GM23338 (cell line): Measurements from ENCODE around the gene HAPLN2.

Experiments
- CREB1 ChIP-seq: fragments of 250-450 bp; sonication (Bioruptor Pico); IDR thresholded peaks from 2 replicates; pipeline ENCODE4 v1.5.0; 2020; ENCODE audit warnings: low read depth, mild to moderate bottlenecking, moderate library complexity
- EZH2 ChIP-seq: fragments of 200-600 bp; sonication (generic); IDR thresholded peaks from one replicate; pipeline ENCODE4 v1.8.0; 2017; ENCODE audit warnings: antibody characterized with exemption, mild to moderate bottlenecking, low read depth; ENCODE audit not compliant: unreplicated experiment
- EZH2phosphoT487 ChIP-seq: fragments of 200-600 bp; sonication (generic); IDR thresholded peaks from one replicate; pipeline ENCODE4 v1.8.1; 2018; ENCODE audit warnings: antibody characterized with exemption; ENCODE audit not compliant: unreplicated experiment
- JUNB ChIP-seq: IDR thresholded peaks from one replicate; pipeline ENCODE4 v1.6.1; 2016; ENCODE audit warnings: antibody characterized with exemption; ENCODE audit not compliant: unreplicated experiment
- NANOG ChIP-seq: IDR thresholded peaks from 2 replicates; pipeline ENCODE4 v1.6.1; 2016; ENCODE audit warnings: antibody characterized with exemption, borderline replicate concordance
- POLR2AphosphoS5 ChIP-seq: IDR thresholded peaks from 2 replicates; pipeline ENCODE4 v1.6.1; 2016; ENCODE audit warnings: antibody characterized with exemption, low read depth
- ZNF114 ChIP-seq: fragments of 250-450 bp; sonication (Bioruptor Pico); IDR thresholded peaks from 2 replicates; pipeline ENCODE4 v1.5.0; 2020; ENCODE audit warnings: mild to moderate bottlenecking, moderate library complexity
- ZNF331 ChIP-seq: fragments of 250-450 bp; sonication (Bioruptor Pico); IDR thresholded peaks from 2 replicates; pipeline ENCODE4 v1.5.0; 2020; ENCODE audit warnings: low read depth, mild to moderate bottlenecking, moderate library complexity
- TF ChIP-seq, protein P1 (sequence below), 2 experiments: fragments of 200-600 bp in 1 of 2; sonication (generic) in 1 of 2; conservative IDR thresholded peaks; 2 replicates each; pipeline versions ENCODE4 v1.5.1 to v1.6.1; 2016 to 2017; ENCODE audit warnings: antibody characterized with exemption in 2 of 2, low read depth in 2 of 2, mild to moderate bottlenecking in 2 of 2, moderate library complexity in 1 of 2
- TF ChIP-seq, protein P2 (sequence below): IDR thresholded peaks from 2 replicates; pipeline ENCODE4 v1.6.1; 2016; ENCODE audit warnings: antibody characterized with exemption
- TF ChIP-seq, protein P3 (sequence below): IDR thresholded peaks from one replicate; pipeline ENCODE4 v1.6.1; 2018; ENCODE audit warnings: antibody characterized with exemption; ENCODE audit not compliant: unreplicated experiment

DNA sequence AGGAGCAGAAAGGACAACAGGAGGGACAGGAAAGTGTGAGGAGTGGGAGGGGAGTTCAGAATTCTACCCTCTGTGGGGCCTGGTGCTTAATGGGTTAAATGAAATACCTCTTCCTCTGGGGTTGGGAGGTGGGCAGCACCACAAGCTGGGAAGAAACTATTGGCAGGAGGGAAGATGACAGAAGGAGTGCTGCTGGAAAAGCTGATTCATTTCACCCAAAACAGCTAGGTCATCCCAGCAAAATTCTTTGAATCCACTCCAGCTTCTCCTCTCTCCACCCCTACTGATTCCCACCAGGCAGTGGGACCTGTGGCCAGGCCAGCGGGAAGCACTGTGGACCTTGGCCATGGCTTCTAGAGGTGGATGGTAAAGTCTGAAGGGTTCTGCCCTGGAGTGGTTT lies 35.5 kb downstream of the HAPLN2 start:
- TF ChIP-seq, protein P1, sequence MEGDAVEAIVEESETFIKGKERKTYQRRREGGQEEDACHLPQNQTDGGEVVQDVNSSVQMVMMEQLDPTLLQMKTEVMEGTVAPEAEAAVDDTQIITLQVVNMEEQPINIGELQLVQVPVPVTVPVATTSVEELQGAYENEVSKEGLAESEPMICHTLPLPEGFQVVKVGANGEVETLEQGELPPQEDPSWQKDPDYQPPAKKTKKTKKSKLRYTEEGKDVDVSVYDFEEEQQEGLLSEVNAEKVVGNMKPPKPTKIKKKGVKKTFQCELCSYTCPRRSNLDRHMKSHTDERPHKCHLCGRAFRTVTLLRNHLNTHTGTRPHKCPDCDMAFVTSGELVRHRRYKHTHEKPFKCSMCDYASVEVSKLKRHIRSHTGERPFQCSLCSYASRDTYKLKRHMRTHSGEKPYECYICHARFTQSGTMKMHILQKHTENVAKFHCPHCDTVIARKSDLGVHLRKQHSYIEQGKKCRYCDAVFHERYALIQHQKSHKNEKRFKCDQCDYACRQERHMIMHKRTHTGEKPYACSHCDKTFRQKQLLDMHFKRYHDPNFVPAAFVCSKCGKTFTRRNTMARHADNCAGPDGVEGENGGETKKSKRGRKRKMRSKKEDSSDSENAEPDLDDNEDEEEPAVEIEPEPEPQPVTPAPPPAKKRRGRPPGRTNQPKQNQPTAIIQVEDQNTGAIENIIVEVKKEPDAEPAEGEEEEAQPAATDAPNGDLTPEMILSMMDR (conservative IDR thresholded peaks at IDR 0.05; ENCODE audit: low read depth in 2 of 2), result no peak
- TF ChIP-seq ZNF331 (CRISPR knock-in tag) (no peak), CREB1 (CRISPR knock-in tag) (no peak), EZH2 (peak; percentile 22), POLR2AphosphoS5 (no peak), ZNF114 (CRISPR knock-in tag) (no peak), EZH2phosphoT487 (no peak), JUNB (no peak), NANOG (no peak)
- TF ChIP-seq, protein P2, sequence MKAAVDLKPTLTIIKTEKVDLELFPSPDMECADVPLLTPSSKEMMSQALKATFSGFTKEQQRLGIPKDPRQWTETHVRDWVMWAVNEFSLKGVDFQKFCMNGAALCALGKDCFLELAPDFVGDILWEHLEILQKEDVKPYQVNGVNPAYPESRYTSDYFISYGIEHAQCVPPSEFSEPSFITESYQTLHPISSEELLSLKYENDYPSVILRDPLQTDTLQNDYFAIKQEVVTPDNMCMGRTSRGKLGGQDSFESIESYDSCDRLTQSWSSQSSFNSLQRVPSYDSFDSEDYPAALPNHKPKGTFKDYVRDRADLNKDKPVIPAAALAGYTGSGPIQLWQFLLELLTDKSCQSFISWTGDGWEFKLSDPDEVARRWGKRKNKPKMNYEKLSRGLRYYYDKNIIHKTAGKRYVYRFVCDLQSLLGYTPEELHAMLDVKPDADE, result no peak
- TF ChIP-seq, protein P3, sequence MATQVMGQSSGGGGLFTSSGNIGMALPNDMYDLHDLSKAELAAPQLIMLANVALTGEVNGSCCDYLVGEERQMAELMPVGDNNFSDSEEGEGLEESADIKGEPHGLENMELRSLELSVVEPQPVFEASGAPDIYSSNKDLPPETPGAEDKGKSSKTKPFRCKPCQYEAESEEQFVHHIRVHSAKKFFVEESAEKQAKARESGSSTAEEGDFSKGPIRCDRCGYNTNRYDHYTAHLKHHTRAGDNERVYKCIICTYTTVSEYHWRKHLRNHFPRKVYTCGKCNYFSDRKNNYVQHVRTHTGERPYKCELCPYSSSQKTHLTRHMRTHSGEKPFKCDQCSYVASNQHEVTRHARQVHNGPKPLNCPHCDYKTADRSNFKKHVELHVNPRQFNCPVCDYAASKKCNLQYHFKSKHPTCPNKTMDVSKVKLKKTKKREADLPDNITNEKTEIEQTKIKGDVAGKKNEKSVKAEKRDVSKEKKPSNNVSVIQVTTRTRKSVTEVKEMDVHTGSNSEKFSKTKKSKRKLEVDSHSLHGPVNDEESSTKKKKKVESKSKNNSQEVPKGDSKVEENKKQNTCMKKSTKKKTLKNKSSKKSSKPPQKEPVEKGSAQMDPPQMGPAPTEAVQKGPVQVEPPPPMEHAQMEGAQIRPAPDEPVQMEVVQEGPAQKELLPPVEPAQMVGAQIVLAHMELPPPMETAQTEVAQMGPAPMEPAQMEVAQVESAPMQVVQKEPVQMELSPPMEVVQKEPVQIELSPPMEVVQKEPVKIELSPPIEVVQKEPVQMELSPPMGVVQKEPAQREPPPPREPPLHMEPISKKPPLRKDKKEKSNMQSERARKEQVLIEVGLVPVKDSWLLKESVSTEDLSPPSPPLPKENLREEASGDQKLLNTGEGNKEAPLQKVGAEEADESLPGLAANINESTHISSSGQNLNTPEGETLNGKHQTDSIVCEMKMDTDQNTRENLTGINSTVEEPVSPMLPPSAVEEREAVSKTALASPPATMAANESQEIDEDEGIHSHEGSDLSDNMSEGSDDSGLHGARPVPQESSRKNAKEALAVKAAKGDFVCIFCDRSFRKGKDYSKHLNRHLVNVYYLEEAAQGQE, result no peak
